Activated T-helper 2 cell treated with anti-CD3 and anti-CD28 coated beads, Interferon-gamma antibody, Interleukin-2, Interleukin-4, amounts not matched to agents 10 μg/mL and 5 μg/mL and 100 μg/mL, durations not matched to agents 14 hours and 24 hours and 36 hours (primary cell): ENCODE measurements around the gene TMEM38B. TPM values are rescaled to one million over a fixed set of nuclear protein-coding genes. Genes with fewer than 3 reads are reported as not detected.

Source experiments
- DNase-seq: peaks from one replicate; pipeline ENCODE4 v3.0.0; 2021; ENCODE audit warnings: low spot score
- H3K27ac Mint-ChIP-seq: one replicate; pipeline ENCODE4 v1.8.0; 2021; ENCODE audit warnings: mixed read lengths
- H3K27me3 Mint-ChIP-seq: one replicate; pipeline ENCODE4 v1.8.0; 2021; ENCODE audit warnings: low read depth, mixed read lengths
- H3K36me3 Mint-ChIP-seq: one replicate; pipeline ENCODE4 v1.8.0; 2021; ENCODE audit warnings: low read depth, mixed read lengths
- H3K4me1 Mint-ChIP-seq: one replicate; pipeline ENCODE4 v1.8.0; 2021; ENCODE audit warnings: low read depth, mixed read lengths
- H3K4me3 Mint-ChIP-seq: one replicate; pipeline ENCODE4 v1.8.0; 2021; ENCODE audit warnings: low read depth, mild to moderate bottlenecking, moderate library complexity, mixed read lengths
- H3K9me3 Mint-ChIP-seq: one replicate; pipeline ENCODE4 v1.8.0; 2021; ENCODE audit warnings: mixed read lengths
- intact Hi-C: fragments of 100-400 bp; cut with micrococcal nuclease; formaldehyde crosslinking; loops from one replicate; pipeline ENCODE4 v1.15.1; 2023
- total RNA-seq: library from RNA; stranded (reverse); gene quantifications from 2 replicates; pipeline ENCODE4 v1.2.3, GENCODE V29; 2022

TMEM38B gene, protein sequence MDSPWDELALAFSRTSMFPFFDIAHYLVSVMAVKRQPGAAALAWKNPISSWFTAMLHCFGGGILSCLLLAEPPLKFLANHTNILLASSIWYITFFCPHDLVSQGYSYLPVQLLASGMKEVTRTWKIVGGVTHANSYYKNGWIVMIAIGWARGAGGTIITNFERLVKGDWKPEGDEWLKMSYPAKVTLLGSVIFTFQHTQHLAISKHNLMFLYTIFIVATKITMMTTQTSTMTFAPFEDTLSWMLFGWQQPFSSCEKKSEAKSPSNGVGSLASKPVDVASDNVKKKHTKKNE
- total RNA-seq: 11.3 and 13.1 TPM in 2 replicates

- H3K4me3 Mint-ChIP-seq: peak within 1 kb of the TSS; percentile 83
- peaks cover 27% of the 10 kb centered on the region for H3K27me3 Mint-ChIP-seq
- peak within 1 kb of the TSS; percentile 53 for H3K27ac Mint-ChIP-seq
- H3K9me3 Mint-ChIP-seq: no peaks in the 10 kb centered on the region
- H3K36me3 Mint-ChIP-seq: peaks cover 3% of the 10 kb centered on the region
- peaks cover 13% of the 10 kb centered on the region for H3K4me1 Mint-ChIP-seq
- DNase-seq: peak; percentile 73
- intact Hi-C loops: loop anchor here (5.0 to 10.0 kb wide), 5 partner anchors 137 to 1600 kb away; partner anchors contain the start of genes FKTN, FSD1L, NIPSNAP3B and SLC44A1
Observed at GRCh38 chr9:105694190-105694847, at the start of gene TMEM38B. TMEM38B (plus strand) TSS chr9:105694541; CDS start chr9:105694661, 120 bp downstream.

DNA sequence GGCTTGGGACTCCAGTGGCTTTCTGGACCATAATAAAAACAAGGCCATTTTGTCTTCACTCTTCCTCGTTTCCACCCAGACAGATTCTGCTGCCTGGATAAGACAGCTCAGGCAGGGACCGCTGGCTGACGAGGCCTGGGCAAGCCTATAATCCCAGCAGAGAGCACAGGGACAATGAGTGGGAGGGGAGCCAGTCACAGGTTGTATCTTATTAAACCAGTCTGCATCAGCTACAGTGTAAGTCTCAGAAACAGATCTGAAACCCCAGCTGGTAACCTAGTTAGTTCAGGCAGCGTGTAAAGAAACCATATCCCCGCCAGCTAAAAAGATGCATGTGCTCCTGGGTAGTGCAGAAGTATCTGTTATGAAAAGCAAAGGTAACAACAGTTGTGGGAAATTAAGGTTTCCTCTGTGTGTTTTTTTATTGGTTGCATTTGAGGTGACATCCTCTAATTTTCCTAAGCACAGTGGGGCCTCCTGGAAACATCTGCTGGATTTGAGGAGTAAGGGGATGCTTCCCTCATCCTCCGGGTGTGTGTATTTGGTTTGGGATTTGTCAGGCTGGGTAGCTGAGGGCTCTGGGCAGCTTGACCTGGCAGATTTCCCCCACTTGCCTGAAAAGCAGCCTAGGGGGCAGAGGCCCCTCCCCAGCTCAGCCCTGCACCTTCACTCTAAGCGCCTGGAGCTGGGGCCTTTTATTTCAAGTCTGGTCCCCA lies 47.3 kb upstream of the TMEM38B start:
- no peak for DNase-seq

GRCh38 chr9:105647595-105648349 lies 46.6 kb upstream of the TMEM38B start:
- Mint-ChIP-seq H3K36me3 (no peaks in the 10 kb centered on the region), H3K9me3 (peaks cover under 1% of the 10 kb centered on the region), H3K4me1 (no peaks in the 10 kb centered on the region), H3K4me3 (no peak overlapping the region), H3K27ac (no peak overlapping the region), H3K27me3 (peaks cover 1% of the 10 kb centered on the region)
- DNase-seq: no peak
- intact Hi-C loops: no loop called here

More for the DNA sequence above, 47.3 kb upstream of the TMEM38B start:
- Mint-ChIP-seq H3K36me3 (no peaks in the 10 kb centered on the region), H3K4me3 (no peak overlapping the region), H3K27me3 (peaks cover under 1% of the 10 kb centered on the region), H3K9me3 (peaks cover 2% of the 10 kb centered on the region), H3K4me1 (no peaks in the 10 kb centered on the region), H3K27ac (no peak overlapping the region)
- intact Hi-C loops: no loop called here

- H3K4me1 Mint-ChIP-seq: peaks cover 4% of the 10 kb centered on the region
Observed at GRCh38 chr9:105651806-105652205, 42.5 kb upstream of the TMEM38B start.

GRCh38 chr9:105656131-105656921 lies 38.0 kb upstream of the TMEM38B start:
- Mint-ChIP-seq H3K4me3 (peak overlapping the region; percentile 51), H3K27me3 (peaks cover 36% of the 10 kb centered on the region), H3K4me1 (peaks cover 5% of the 10 kb centered on the region), H3K36me3 (no peaks in the 10 kb centered on the region), H3K9me3 (no peaks in the 10 kb centered on the region), H3K27ac (no peak overlapping the region)
- intact Hi-C loops: no loop called here
- DNase-seq: no peak

More at GRCh38 chr9:105651806-105652205, 42.5 kb upstream of the TMEM38B start:
- Mint-ChIP-seq H3K4me3 (no peak overlapping the region), H3K36me3 (no peaks in the 10 kb centered on the region), H3K27ac (no peak overlapping the region), H3K27me3 (peaks cover 18% of the 10 kb centered on the region), H3K9me3 (no peaks in the 10 kb centered on the region)
- no peak for DNase-seq
- intact Hi-C loops: no loop called here

DNA sequence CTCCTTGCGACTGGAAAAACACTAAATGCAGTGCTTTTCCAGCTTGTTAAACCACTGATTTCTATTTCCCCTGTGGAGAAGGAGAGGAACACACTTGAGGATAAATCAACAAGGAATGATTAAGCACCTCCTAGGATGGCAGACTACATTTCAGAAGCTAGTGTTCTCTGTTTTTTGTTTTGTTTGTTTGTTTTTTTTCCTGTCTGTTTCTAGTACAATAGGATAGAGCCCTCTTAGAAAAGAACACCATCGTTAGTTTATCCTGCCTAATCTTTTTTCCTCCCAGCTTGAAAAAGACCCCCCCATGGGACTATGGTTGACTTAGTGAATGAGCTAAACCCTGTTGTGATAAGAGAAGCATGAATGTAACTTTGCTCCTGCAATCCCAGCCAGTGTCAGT lies 36.0 kb upstream of the TMEM38B start:
- peaks cover 5% of the 10 kb centered on the region for H3K4me1 Mint-ChIP-seq
- intact Hi-C loops: no loop called here
- no peaks in the 10 kb centered on the region for H3K36me3 Mint-ChIP-seq
- H3K27ac Mint-ChIP-seq: no peak overlapping the region
- no peaks in the 10 kb centered on the region for H3K9me3 Mint-ChIP-seq
- peaks cover 34% of the 10 kb centered on the region for H3K27me3 Mint-ChIP-seq
- no peak for DNase-seq
- H3K4me3 Mint-ChIP-seq: no peak overlapping the region

DNA sequence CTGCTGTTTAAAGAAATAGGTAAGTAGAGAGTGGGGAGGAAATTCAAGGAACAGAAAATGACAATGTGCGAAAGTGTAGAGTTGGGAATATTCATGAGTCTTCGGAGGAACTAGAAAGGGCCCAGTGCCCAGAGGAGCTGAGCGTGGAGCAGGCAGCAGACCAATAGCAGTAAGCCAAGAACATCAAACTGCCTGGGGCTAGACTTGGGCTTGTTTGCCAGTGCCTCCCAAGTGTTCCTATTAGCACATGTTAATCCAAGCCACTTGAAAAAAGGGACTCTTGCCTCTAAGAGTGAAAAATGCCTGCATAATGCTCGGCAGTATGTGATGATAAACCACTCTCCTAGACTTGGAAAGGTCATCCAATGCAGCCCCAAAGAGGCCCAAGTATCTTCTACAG lies 33.3 kb upstream of the TMEM38B start:
- intact Hi-C loops: no loop called here
- Mint-ChIP-seq H3K4me1 (peaks cover 5% of the 10 kb centered on the region), H3K4me3 (no peak overlapping the region), H3K27ac (no peak overlapping the region), H3K9me3 (no peaks in the 10 kb centered on the region), H3K36me3 (no peaks in the 10 kb centered on the region), H3K27me3 (peaks cover 22% of the 10 kb centered on the region)
- no peak for DNase-seq

GRCh38 chr9:105662184-105663104 lies 31.9 kb upstream of the TMEM38B start, which contains the start of gene TAL2:
TAL2 (plus strand) TSS chr9:105662457; CDS start chr9:105662497, 40 bp downstream.
- H3K9me3 Mint-ChIP-seq: no peaks in the 10 kb centered on the region
- H3K4me3 Mint-ChIP-seq: no peak within 1 kb of the TSS
- H3K27me3 Mint-ChIP-seq: peaks cover 14% of the 10 kb centered on the region
- no peak for DNase-seq
- H3K27ac Mint-ChIP-seq: no peak within 1 kb of the TSS
- no peaks in the 10 kb centered on the region for H3K36me3 Mint-ChIP-seq
- intact Hi-C loops: no loop called here
- no peaks in the 10 kb centered on the region for H3K4me1 Mint-ChIP-seq

GRCh38 chr9:105663914-105664313 lies 30.4 kb upstream of the TMEM38B start:
- no peak for DNase-seq
- Mint-ChIP-seq H3K9me3 (no peaks in the 10 kb centered on the region), H3K27ac (no peak overlapping the region), H3K4me1 (no peaks in the 10 kb centered on the region), H3K36me3 (no peaks in the 10 kb centered on the region), H3K4me3 (no peak overlapping the region), H3K27me3 (peaks cover 5% of the 10 kb centered on the region)
- intact Hi-C loops: no loop called here

- Mint-ChIP-seq H3K27me3 (peaks cover 2% of the 10 kb centered on the region), H3K27ac (no peak overlapping the region), H3K4me3 (no peak overlapping the region), H3K36me3 (no peaks in the 10 kb centered on the region), H3K4me1 (peaks cover 2% of the 10 kb centered on the region), H3K9me3 (no peaks in the 10 kb centered on the region)
- DNase-seq: no peak
- intact Hi-C loops: no loop called here
Observed at GRCh38 chr9:105667867-105668266, 26.5 kb upstream of the TMEM38B start.

DNA sequence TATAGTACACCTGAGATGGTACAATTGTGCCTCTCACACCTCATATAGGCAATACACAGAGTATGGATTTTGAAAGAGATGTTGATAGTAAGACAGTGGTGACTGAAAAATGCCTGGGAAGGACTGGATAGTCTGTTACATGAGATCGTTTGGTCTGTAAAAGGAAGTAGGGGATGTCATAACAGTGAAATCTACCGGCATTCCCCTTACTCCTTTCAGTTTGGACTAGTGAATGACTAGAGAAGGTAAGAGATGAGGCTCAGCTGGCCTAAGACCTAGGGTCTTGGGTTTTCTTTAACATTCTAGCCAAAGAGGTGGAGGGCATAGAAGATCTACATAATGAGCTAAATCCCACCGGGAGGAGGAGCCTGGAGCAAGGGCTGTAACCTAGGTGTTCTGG lies 24.0 kb upstream of the TMEM38B start:
- Mint-ChIP-seq H3K4me1 (peaks cover 2% of the 10 kb centered on the region), H3K9me3 (no peaks in the 10 kb centered on the region), H3K27ac (no peak overlapping the region), H3K27me3 (peaks cover 2% of the 10 kb centered on the region), H3K4me3 (no peak overlapping the region), H3K36me3 (no peaks in the 10 kb centered on the region)
- DNase-seq: no peak
- intact Hi-C loops: no loop called here
